GM18505 (cell line): ENCODE measurements around the gene INPP5A.

Source experiments
- ATAC-seq: cut with Tn5 transposase; IDR thresholded peaks from one replicate; pipeline ENCODE4 v1.9.1; 2021; ENCODE audit not compliant: unreplicated experiment
- POLR2A ChIP-seq: IDR thresholded peaks from 4 replicates; pipeline ENCODE4 v1.6.1; 2011; ENCODE audit warnings: borderline replicate concordance; ENCODE audit not compliant: insufficient read depth, insufficient read length; ENCODE audit errors: extremely low read depth

INPP5A gene

DNA sequence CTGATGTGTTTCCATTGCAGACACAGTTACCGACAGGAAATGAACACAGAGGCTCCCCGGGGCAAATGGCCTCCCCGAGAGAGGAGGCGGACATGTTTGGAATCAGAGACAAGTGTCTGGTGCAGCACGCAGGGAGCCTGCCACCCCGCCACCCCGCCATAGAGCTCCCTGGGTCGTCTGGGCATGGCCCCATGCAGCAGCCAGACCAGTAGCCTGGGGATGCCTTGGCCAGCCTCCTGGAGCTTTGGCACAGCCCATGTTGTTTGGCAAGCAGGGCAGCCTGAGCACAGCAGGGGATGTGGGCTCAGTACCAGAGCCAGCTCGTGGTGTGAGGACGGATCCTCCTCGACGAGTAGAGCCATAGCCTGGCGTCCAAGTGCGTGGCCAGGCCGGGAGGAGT, 167.6 kb downstream of the INPP5A start:
- TF ChIP-seq POLR2A = no peak
- ATAC-seq = no peak

- no peak for ATAC-seq
- no peak for TF ChIP-seq POLR2A
These were observed 168.4 kb downstream of the INPP5A start for GRCh38 chr10:132705943-132706342.

- no peak for TF ChIP-seq POLR2A
- no peak for ATAC-seq
These were observed 169.1 kb downstream of the INPP5A start for GRCh38 chr10:132706701-132707100.

- ATAC-seq = no peak
- TF ChIP-seq POLR2A = no peak
These were observed 169.7 kb downstream of the INPP5A start for GRCh38 chr10:132707121-132707775.

DNA sequence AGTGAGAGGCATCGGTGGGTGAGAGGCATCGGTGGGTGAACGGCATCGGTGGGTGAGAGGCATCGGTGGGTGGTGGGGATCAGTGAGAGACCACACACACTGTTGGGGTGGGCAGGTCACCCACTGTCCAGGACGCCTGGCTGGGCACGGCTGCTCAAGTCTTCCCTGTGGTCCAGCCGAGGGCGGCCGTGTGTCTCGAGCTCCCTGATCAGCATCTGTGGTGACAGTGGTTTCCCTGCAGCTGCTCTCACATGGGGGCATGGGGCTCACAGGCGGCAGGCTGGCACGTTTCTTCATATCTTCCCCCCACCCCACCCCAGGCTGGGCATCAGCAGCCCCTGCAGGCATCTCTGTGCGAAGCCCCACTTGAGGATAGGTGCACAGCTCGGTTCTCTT, 170.2 kb downstream of the INPP5A start:
- ATAC-seq = no peak
- no peak for TF ChIP-seq POLR2A

DNA sequence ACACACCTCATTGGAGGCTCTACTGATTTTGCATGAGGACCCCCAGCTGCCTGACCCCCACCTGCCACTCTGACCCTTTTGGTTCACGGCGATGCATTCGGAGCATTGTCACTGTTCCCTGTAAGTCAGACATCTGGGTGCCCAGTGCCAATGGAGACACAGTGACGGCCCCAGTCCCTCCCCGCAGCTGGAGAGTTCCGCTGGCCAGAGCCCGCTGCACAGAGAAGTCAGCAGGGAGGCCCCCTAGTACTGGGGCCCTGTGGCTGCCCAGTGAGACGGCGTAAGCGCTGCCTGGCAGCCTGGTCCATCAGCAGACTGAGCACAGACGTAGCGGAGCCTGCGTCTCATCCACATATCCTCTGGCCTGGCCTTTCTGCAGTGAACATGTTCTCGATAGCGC, 170.9 kb downstream of the INPP5A start:
- no peak for ATAC-seq
- TF ChIP-seq POLR2A = no peak

DNA sequence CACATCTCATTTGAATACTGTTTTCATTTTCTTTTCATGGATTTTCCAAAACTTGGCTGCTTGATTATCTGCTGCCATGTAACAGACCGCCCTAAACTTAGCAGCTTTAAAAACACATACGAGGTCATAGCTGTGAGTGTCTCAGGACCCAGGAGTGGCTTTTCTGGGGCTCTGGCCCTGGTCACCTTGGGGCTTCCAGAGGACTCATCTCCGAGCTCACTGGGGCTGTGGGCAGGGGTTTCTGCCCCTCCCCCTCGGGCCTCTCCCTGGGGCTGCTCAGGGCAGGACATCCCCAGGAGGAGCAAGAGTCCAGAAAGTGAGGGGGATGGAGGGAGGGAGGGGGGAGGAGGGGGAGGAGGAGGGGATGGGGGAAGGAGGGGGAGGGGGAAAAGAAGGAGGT, 171.3 kb downstream of the INPP5A start:
- ATAC-seq = no peak
- no peak for TF ChIP-seq POLR2A

GRCh38 chr10:132709471-132709951, 171.9 kb downstream of the INPP5A start:
- TF ChIP-seq POLR2A = no peak
- no peak for ATAC-seq

DNA sequence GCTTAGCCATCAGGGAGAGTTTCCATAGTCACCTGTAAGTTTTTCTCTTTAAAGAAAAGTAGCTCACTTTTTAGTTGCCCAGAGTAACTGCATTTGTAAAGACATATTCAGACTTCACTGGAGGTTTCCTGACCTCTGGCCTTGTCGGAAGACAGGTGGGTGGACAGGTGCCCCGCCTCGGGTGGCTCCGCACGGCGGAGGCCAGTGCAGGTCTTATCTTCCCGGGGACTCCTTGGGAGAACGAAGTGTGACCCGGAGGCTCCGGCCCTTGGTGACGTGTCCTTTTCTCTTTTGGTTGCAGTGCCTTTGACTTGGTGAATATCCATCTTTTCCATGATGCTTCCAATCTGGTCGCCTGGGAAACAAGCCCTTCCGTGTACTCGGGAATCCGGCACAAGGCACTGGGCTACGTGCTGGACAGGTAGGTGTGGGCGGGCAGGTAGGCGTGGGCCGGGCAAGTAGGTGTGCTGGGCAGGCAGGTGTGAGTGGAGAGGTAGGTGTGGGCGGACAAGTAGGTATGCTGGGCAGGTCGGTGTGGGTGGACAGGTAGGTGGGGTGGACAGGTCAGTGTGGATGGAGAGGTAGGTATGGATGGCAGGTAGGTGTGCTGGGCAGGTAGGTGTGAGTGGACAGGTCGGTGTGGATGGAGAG, 172.6 kb downstream of the INPP5A start:
- no peak for ATAC-seq
- TF ChIP-seq POLR2A = no peak

- no peak for ATAC-seq
- TF ChIP-seq POLR2A = no peak
These were observed 173.4 kb downstream of the INPP5A start for GRCh38 chr10:132710746-132711612.

DNA sequence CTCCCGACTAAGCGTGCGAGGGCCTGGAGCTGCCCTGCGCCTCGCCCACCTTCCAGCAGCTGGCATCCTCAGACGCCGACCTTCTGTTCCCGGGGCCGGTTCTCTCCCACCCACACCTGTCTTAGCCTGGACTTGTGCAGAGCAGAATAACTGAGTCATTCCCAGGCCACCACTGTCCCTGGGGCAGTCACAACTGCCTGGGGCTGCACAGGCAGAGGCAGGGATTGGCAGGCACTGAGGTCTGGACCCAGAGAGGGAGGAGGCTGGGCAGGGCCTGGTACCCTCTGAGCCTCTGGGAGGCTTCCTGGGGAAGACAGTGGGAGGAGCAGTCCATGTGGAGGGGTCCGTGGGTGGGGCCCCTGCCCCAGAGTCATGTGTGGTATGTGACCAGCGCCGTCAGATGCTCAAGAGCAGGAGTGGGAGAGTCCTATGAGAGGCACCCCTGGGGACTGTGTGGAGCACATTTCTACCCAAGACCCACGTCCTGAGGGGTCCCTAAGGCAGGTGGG, 174.1 kb downstream of the INPP5A start:
- no peak for ATAC-seq
- no peak for TF ChIP-seq POLR2A

- TF ChIP-seq POLR2A = no peak
- no peak for ATAC-seq
These were observed 174.7 kb downstream of the INPP5A start for GRCh38 chr10:132712291-132712690.

DNA sequence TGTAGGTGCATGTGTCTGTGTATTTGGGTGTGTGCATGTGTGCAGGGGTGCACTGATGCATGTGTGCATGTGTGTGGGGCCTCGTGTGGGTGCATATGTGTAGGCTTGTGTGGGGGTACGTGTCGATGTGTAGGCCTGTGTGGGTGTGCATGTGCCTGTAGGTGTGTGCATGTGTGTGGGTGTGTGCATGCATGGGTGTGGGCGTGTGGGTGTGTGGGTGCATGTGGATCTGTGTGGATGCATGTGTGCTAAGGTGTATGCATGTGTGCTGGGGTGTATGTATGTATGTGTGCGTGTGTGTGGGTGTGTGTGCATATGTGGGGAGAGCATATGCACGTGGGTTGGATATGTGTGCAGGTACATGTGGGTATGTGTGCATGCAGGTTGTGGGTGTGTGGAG, 175.2 kb downstream of the INPP5A start:
- TF ChIP-seq POLR2A = no peak
- ATAC-seq = no peak
